SW480 (cell line): ENCODE data around the gene ADPRH.

Experiments used
- DNase-seq: peaks from one replicate; pipeline ENCODE4 v3.0.0-alpha.2; 2016; ENCODE audit warnings: low spot score

The ADPRH gene

GRCh38 chr3:119630128-119630879 lies 51.0 kb downstream of the ADPRH start:
- no peak for DNase-seq

GRCh38 chr3:119630880-119631329 lies 51.6 kb downstream of the ADPRH start:
- DNase-seq, result no peak

- no peak for DNase-seq
Observed at GRCh38 chr3:119631516-119631915, 52.2 kb downstream of the ADPRH start.

- no peak for DNase-seq
Observed at GRCh38 chr3:119632216-119632615, 52.9 kb downstream of the ADPRH start.

GRCh38 chr3:119632829-119633228 lies 53.5 kb downstream of the ADPRH start:
- DNase-seq, result no peak

GRCh38 chr3:119635719-119636118 lies 56.4 kb downstream of the ADPRH start:
- DNase-seq, result no peak

- DNase-seq, result no peak
Observed at GRCh38 chr3:119636249-119636648, 57.0 kb downstream of the ADPRH start.

GRCh38 chr3:119636891-119637611 lies 57.8 kb downstream of the ADPRH start:
- DNase-seq, result no peak

- DNase-seq, result no peak
Observed at GRCh38 chr3:119637679-119638477, 58.6 kb downstream of the ADPRH start.
